ENCODE results near the gene YPEL4. TPM values are rescaled to one million over a fixed set of nuclear protein-coding genes. Genes with fewer than 3 reads are reported as not detected.

The YPEL4 gene
- polyA plus RNA-seq, 1 of the 3 experiments (the other 2 are of a cell fraction), result 2.3 TPM

DNA sequence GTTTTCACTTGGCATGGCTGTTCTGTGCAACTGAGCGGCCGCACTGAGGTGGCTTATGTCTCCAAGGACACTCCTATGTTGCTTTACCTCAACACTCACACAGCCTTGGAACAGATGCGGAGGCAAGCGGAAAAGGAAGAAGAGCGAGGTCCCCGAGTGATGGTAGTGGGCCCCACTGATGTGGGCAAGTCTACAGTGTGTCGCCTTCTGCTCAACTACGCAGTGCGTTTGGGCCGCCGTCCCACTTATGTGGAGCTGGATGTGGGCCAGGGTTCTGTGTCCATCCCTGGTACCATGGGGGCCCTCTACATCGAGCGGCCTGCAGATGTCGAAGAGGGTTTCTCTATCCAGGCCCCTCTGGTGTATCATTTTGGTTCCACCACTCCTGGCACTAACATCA is 10.0 kb upstream of the YPEL4 start (continued):
- TF ChIP-seq, protein P1, sequence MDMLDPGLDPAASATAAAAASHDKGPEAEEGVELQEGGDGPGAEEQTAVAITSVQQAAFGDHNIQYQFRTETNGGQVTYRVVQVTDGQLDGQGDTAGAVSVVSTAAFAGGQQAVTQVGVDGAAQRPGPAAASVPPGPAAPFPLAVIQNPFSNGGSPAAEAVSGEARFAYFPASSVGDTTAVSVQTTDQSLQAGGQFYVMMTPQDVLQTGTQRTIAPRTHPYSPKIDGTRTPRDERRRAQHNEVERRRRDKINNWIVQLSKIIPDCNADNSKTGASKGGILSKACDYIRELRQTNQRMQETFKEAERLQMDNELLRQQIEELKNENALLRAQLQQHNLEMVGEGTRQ (IDR thresholded peaks at IDR 0.05; ENCODE audit: borderline replicate concordance, low read depth, low read length), result no peak
- TF ChIP-seq RXRA (IDR thresholded peaks at IDR 0.05; ENCODE audit: borderline replicate concordance, low read depth) (no peak), MEF2A (IDR thresholded peaks at IDR 0.05; ENCODE audit: borderline replicate concordance, low read depth) (no peak), JUND (IDR thresholded peaks at IDR 0.05) (no peak), EZH2phosphoT487 (IDR thresholded peaks at IDR 0.05; ENCODE audit: borderline replicate concordance, low read depth) (no peak), FOSL2 (IDR thresholded peaks at IDR 0.05; ENCODE audit: borderline replicate concordance, low read depth) (no peak), MAX (IDR thresholded peaks at IDR 0.05; ENCODE audit: low read depth) (no peak)
- TF ChIP-seq, protein P2, sequence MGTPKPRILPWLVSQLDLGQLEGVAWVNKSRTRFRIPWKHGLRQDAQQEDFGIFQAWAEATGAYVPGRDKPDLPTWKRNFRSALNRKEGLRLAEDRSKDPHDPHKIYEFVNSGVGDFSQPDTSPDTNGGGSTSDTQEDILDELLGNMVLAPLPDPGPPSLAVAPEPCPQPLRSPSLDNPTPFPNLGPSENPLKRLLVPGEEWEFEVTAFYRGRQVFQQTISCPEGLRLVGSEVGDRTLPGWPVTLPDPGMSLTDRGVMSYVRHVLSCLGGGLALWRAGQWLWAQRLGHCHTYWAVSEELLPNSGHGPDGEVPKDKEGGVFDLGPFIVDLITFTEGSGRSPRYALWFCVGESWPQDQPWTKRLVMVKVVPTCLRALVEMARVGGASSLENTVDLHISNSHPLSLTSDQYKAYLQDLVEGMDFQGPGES (IDR thresholded peaks at IDR 0.05; ENCODE audit: low read depth, low read length), result no peak

DNA sequence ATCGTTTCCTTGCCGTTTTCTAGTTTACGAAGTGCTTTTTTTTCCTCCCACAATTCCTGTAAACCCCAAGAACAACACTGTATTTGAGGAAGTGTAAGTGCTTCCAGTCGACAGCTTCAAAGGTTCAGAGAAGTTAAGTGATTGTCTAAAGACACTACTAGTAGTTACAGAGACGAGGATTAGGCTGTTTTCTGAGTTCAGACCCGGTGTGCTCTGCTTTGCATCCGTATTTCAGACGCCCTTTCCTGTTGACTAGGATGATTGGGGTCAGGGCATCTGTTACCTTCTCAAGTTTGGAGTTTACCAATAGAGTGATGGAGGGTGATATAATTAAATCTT is 8.3 kb upstream of the YPEL4 start:
- no peak for DNase-seq
- POLR2A ChIA-PET, result no interaction called here
- Histone ChIP-seq H3K9me2 (no peaks in the 10 kb centered on the region), H3F3A (replicated peaks; ENCODE audit: insufficient read depth) (peaks cover 15% of the 10 kb centered on the region), H3K4me2 (peak overlapping the region; percentile 75), H3K27me3 (ENCODE audit: insufficient read depth) (no peaks in the 10 kb centered on the region), H3K9ac (peak overlapping the region; percentile 71), H3K4me1 (ENCODE audit: control insufficient read depth in 1 of 2, insufficient read depth in 2 of 2, low read depth in 1 of 2, low read length in 1 of 2) (peaks cover 0 to 2% of the 10 kb centered on the region in 2 experiments; a peak in 2 of 4 replicates), H3K27ac (ENCODE audit: low read depth in 2 of 2, low read length in 1 of 2) (peak overlapping the region; percentile 25 to 26; a peak in 2 of 4 replicates), H3K79me2 (ENCODE audit: insufficient read depth) (peaks cover 36% of the 10 kb centered on the region), H3K4me3 (ENCODE audit: low read depth in 2 of 2, low read length in 1 of 2) (peak overlapping the region; percentile 71 to 85), H2AFZ (ENCODE audit: low read depth) (peak overlapping the region; percentile 37; the same call in 1 of the 2 replicates), H3K36me3 (replicated peaks in 1 of 2; ENCODE audit: control insufficient read depth in 1 of 2, insufficient read depth in 2 of 2, low read length in 1 of 2) (peaks cover 24 to 27% of the 10 kb centered on the region in 2 experiments), H3K9me3 (no peaks in the 10 kb centered on the region), H4K20me1 (ENCODE audit: insufficient read depth) (no peaks in the 10 kb centered on the region)
- TF ChIP-seq EP300 (IDR thresholded peaks at IDR 0.05; ENCODE audit: borderline replicate concordance in 1 of 2, low read depth in 1 of 2, low read length in 1 of 2), result no peak
- no peak for TF ChIP-seq EZH2phosphoT487 (IDR thresholded peaks at IDR 0.05; ENCODE audit: borderline replicate concordance, low read depth)
- TF ChIP-seq, protein P1 (IDR thresholded peaks at IDR 0.05; ENCODE audit: borderline replicate concordance, low read depth, low read length), result no peak
- TF ChIP-seq MXI1 (IDR thresholded peaks at IDR 0.05; ENCODE audit: low read depth, low read length), result no peak
- TF ChIP-seq FOXM1 (IDR thresholded peaks at IDR 0.05; ENCODE audit: low read depth), result no peak
- no peak for TF ChIP-seq YY1 (IDR thresholded peaks at IDR 0.05; ENCODE audit: low read depth)
- TF ChIP-seq SIN3A (IDR thresholded peaks at IDR 0.05; ENCODE audit: borderline replicate concordance, low read depth, low read length), result no peak
- no peak for TF ChIP-seq ELF1 (IDR thresholded peaks at IDR 0.05)
- TF ChIP-seq GATA2 (CRISPR knock-in tag; IDR thresholded peaks at IDR 0.05), result no peak
- no peak for TF ChIP-seq GABPA (IDR thresholded peaks at IDR 0.05; ENCODE audit: low read depth)
- TF ChIP-seq POLR2AphosphoS5 (IDR thresholded peaks at IDR 0.05; ENCODE audit: low read depth, low read length), result no peak
- no peak for TF ChIP-seq MEF2A (IDR thresholded peaks at IDR 0.05; ENCODE audit: borderline replicate concordance, low read depth)
- no peak for TF ChIP-seq SMC3 (IDR thresholded peaks at IDR 0.05; ENCODE audit: low read depth, low read length)
- CTCF ChIA-PET, result interaction anchor here (1.1 to 2.7 kb wide), 4 partner anchors 9 to 200 kb away, joined by 3 to 14 read pairs (median 6); partner anchors contain the start of gene UBE2L6
- 0% methylated on average over 8 of the region's 8 CpGs for WGBS (ENCODE audit: low lambda C conversion rate)
